ENCODE measurements around the gene INCA1. TPM values are rescaled to one million over a fixed set of nuclear protein-coding genes. Genes with fewer than 3 reads are reported as not detected.
A peak's percentile ranks its signal among the peaks of the same experiment; 100 is the strongest.

The INCA1 gene
- total RNA-seq, 1 donor, result 0.36 TPM

- no peak for DNase-seq (ENCODE audit: low read depth)
- TF ChIP-seq CTCF (IDR thresholded peaks at IDR 0.05; ENCODE audit: insufficient read depth, low read length), result no peak
- H3K4me3 ChIP-seq (ENCODE audit: low read depth, low read length), result no peak overlapping the region
These were observed 39.2 kb downstream of the INCA1 start for GRCh38 chr17:4958102-4958501.

GRCh38 chr17:4956493-4957061 lies 40.7 kb downstream of the INCA1 start:
- no peak for TF ChIP-seq CTCF (IDR thresholded peaks at IDR 0.05; ENCODE audit: insufficient read depth, low read length)
- no peak for DNase-seq (ENCODE audit: low read depth)
- H3K4me3 ChIP-seq (ENCODE audit: low read depth, low read length), result no peak overlapping the region

- no peak overlapping the region for H3K4me3 ChIP-seq (ENCODE audit: low read depth, low read length)
- DNase-seq (ENCODE audit: low read depth), result no peak
- no peak for TF ChIP-seq CTCF (IDR thresholded peaks at IDR 0.05; ENCODE audit: insufficient read depth, low read length)
These were observed 42.2 kb downstream of the INCA1 start for GRCh38 chr17:4955091-4955490.

- no peak overlapping the region for H3K4me3 ChIP-seq (ENCODE audit: low read depth, low read length)
These were observed 43.8 kb downstream of the INCA1 start for GRCh38 chr17:4953451-4953961.

GRCh38 chr17:4951486-4951885 lies 45.8 kb downstream of the INCA1 start:
- no peak for DNase-seq (ENCODE audit: low read depth)
- no peak overlapping the region for H3K4me3 ChIP-seq (ENCODE audit: low read depth, low read length)
- TF ChIP-seq CTCF (IDR thresholded peaks at IDR 0.05; ENCODE audit: insufficient read depth, low read length), result no peak

More at GRCh38 chr17:4953451-4953961, 43.8 kb downstream of the INCA1 start:
- DNase-seq (ENCODE audit: low read depth), result peak; percentile 62
- TF ChIP-seq CTCF (IDR thresholded peaks at IDR 0.05; ENCODE audit: insufficient read depth, low read length), result no peak

- DNase-seq (ENCODE audit: low read depth), result no peak
- no peak for TF ChIP-seq CTCF (IDR thresholded peaks at IDR 0.05; ENCODE audit: insufficient read depth, low read length)
- H3K4me3 ChIP-seq (ENCODE audit: low read depth, low read length), result peak within 1 kb of the TSS; percentile 45
These were observed 46.5 kb downstream of the INCA1 start, which contains the start of gene ENO3 for GRCh38 chr17:4950746-4951204. ENO3 (plus strand) TSS chr17:4951119; CDS start chr17:4951830, 711 bp downstream.

Data from fibroblast of the aortic adventitia (primary cell).